Transverse colon (tissue), 4 donors: Measurements from ENCODE around the gene ADGRB3. TPM values are rescaled to one million over a fixed set of nuclear protein-coding genes. Genes with fewer than 3 reads are reported as not detected.

Source experiments
- DNase-seq: peaks from one replicate; pipeline ENCODE4 v3.0.0-alpha.2; 2019
- H3K27ac ChIP-seq, 4 donors: fragments of 200-600 bp; sonication (generic); 2 replicates each; pipeline ENCODE4 v1.5.1; 2016 to 2018; ENCODE audit warnings: inconsistent platforms in 4 of 4
- H3K27me3 ChIP-seq: fragments of 200-600 bp; sonication (generic); 2 replicates; pipeline ENCODE4 v1.5.1; 2017; ENCODE audit warnings: inconsistent platforms
- H3K36me3 ChIP-seq, 4 donors: fragments of 200-600 bp; sonication (generic); 2 replicates each; pipeline ENCODE4 v1.5.1; 2017 to 2019; ENCODE audit warnings: inconsistent platforms in 4 of 4
- H3K4me1 ChIP-seq, 4 donors: fragments of 200-600 bp; sonication (generic); 2 replicates each; pipeline ENCODE4 v1.5.1; 2017 to 2020; ENCODE audit warnings: inconsistent platforms in 4 of 4
- H3K4me3 ChIP-seq, 4 donors: fragments of 200-600 bp; sonication (generic); 1 replicate in 1 of 4; 2 replicates in 3 of 4; pipeline versions ENCODE4 v1.5.1 to v1.6.1; 2017 to 2019; ENCODE audit warnings: inconsistent platforms in 4 of 4
- H3K9me3 ChIP-seq, 2 donors: fragments of 200-600 bp; sonication (generic); 2 replicates each; pipeline ENCODE4 v1.5.1; 2017 to 2019; ENCODE audit warnings: inconsistent platforms in 2 of 2
- CTCF ChIP-seq, 5 experiments: fragments of 200-600 bp in 3 of 5; fragments of 450-650 bp in 2 of 5; sonication (generic) in 3 of 5; IDR thresholded peaks; 1 replicate in 2 of 5; 2 replicates in 3 of 5; pipeline ENCODE4 v1.5.1; 2016 to 2017; ENCODE audit warnings: antibody characterized with exemption in 5 of 5, inconsistent platforms in 3 of 5, mild to moderate bottlenecking in 2 of 5, moderate library complexity in 1 of 5
- EP300 ChIP-seq: sonication (generic); formaldehyde crosslinking; IDR thresholded peaks from one replicate; pipeline ENCODE4 v1.6.1; 2017; ENCODE audit warnings: antibody characterized with exemption, low read depth
- POLR2A ChIP-seq: fragments of 450-650 bp; IDR thresholded peaks from one replicate; pipeline ENCODE4 v1.6.1; 2016; ENCODE audit warnings: antibody characterized with exemption, mild to moderate bottlenecking, moderate library complexity
- POLR2AphosphoS5 ChIP-seq, 3 donors: sonication (generic); formaldehyde crosslinking; IDR thresholded peaks; one replicate each; pipeline ENCODE4 v1.6.1; 2016; ENCODE audit warnings: antibody characterized with exemption in 3 of 3
- WGBS, 2 donors: methylation state at CpG; one replicate each; pipeline ENCODE4 v1.1.5; 2018; ENCODE audit warnings: low coverage in 1 of 2; 5-methylcytosine and 5-hydroxymethylcytosine counted together
- in situ Hi-C, 4 donors: fragments of 200-750 bp; cut with MboI; loops; one replicate each; pipeline versions ENCODE4 v1.15.0 to v1.15.1; 2017; ENCODE audit warnings: low sequenced_read_pairs in 3 of 4, low pct_ligation_motif_present in 1 of 4, low pct_unique_long_range_greater_than_20kb in 1 of 4
- intact Hi-C: fragments of 100-400 bp; cut with DNase I; formaldehyde crosslinking; loops from one replicate; pipeline ENCODE4 v1.15.1; 2023; ENCODE audit warnings: low total_unique reads
- total RNA-seq, 4 donors: library from RNA; depleted of rRNA; stranded (reverse); fragments of >200 nt; gene quantifications; one replicate each; pipeline ENCODE4 v1.1.0, GENCODE V29; 2016

The ADGRB3 gene
- total RNA-seq, 4 donors from 2014 or later: 0.37 to 20.5 (median 2.2) TPM

DNA sequence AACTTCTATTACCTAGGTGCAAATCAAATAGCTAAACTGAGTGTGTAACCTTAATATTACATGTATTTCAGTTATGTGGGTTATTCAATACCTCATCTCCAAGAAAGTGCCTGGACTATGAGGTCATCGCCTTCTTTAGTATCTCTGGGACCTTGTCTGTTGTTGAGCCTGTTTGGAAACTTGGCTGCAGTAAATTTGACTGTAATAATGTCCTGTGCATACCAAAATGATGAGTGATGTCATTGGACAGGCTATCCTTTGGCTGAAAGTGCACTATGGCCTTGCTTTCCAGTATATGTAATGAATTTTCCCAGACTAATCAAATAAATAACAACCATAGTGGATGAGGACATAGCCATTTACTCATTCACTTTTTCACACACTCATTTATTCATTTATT is 455.1 kb downstream of the ADGRB3 start:
- Histone ChIP-seq H3K4me3 (no peak overlapping the region), H3K9me3 (no peaks in the 10 kb centered on the region), H3K27ac (no peak overlapping the region), H3K4me1 (no peaks in the 10 kb centered on the region), H3K27me3 (no peaks in the 10 kb centered on the region), H3K36me3 (no peaks in the 10 kb centered on the region)
- TF ChIP-seq POLR2AphosphoS5 (IDR thresholded peaks at IDR 0.05) (no peak), CTCF (IDR thresholded peaks at IDR 0.05) (no peak), POLR2A (no peak), EP300 (no peak)
- in situ Hi-C loops: no loop called here
- intact Hi-C loops: no loop called here
- DNase-seq: no peak
- 77 to 80% methylated on average over 1 of the region's 1 CpG for WGBS, 2 donors

DNA sequence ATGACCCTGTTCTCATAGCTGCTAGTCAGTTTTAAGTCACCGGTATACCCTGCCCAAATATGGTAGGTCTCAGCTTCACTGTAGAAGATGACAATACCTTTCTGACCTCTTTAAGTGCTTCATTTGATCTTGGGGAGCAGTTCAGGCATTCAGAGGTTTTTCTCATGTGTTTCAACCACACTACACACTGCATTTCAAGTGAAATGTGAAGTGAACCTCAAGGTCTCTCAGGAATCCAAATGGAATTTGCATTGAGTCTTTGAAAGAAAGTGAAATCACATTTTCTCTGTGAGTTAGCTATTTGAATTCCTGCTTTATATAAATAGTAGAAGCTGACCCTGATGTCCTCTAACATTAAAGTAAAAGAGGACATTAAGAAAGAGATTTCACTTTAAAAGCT is 461.6 kb downstream of the ADGRB3 start:
- H3K4me3 ChIP-seq: no peak overlapping the region
- no peaks in the 10 kb centered on the region for H3K4me1 ChIP-seq
- no peak for DNase-seq
- H3K36me3 ChIP-seq: no peaks in the 10 kb centered on the region
- H3K27me3 ChIP-seq: no peaks in the 10 kb centered on the region
- in situ Hi-C loops (no loop called here), intact Hi-C loops (no loop called here)
- 96 to 100% methylated on average over 1 of the region's 1 CpG for WGBS, 2 donors
- TF ChIP-seq POLR2AphosphoS5 (IDR thresholded peaks at IDR 0.05) (no peak), CTCF (IDR thresholded peaks at IDR 0.05) (no peak), POLR2A (no peak), EP300 (no peak)
- H3K27ac ChIP-seq: no peak overlapping the region
- no peaks in the 10 kb centered on the region for H3K9me3 ChIP-seq

GRCh38 chr6:69097948-69098347 is 462.9 kb downstream of the ADGRB3 start:
- H3K27ac ChIP-seq: no peak overlapping the region

GRCh38 chr6:69098910-69099309 is 463.8 kb downstream of the ADGRB3 start:
- Histone ChIP-seq H3K4me3 (no peak overlapping the region), H3K27ac (no peak overlapping the region), H3K4me1 (no peaks in the 10 kb centered on the region), H3K9me3 (no peaks in the 10 kb centered on the region), H3K36me3 (no peaks in the 10 kb centered on the region), H3K27me3 (no peaks in the 10 kb centered on the region)
- no peak for DNase-seq
- in situ Hi-C loops: no loop called here
- TF ChIP-seq EP300: no peak
- TF ChIP-seq POLR2AphosphoS5 (IDR thresholded peaks at IDR 0.05): no peak
- TF ChIP-seq CTCF (IDR thresholded peaks at IDR 0.05): no peak
- TF ChIP-seq POLR2A: no peak
- intact Hi-C loops: no loop called here

More at GRCh38 chr6:69097948-69098347, 462.9 kb downstream of the ADGRB3 start:
- Histone ChIP-seq H3K4me3 (no peak overlapping the region), H3K4me1 (no peaks in the 10 kb centered on the region), H3K27me3 (no peaks in the 10 kb centered on the region), H3K9me3 (no peaks in the 10 kb centered on the region), H3K36me3 (no peaks in the 10 kb centered on the region)
- no peak for TF ChIP-seq POLR2A
- TF ChIP-seq CTCF (IDR thresholded peaks at IDR 0.05): no peak
- no peak for TF ChIP-seq POLR2AphosphoS5 (IDR thresholded peaks at IDR 0.05)
- no peak for TF ChIP-seq EP300
- in situ Hi-C loops (no loop called here), intact Hi-C loops (no loop called here)
- DNase-seq: no peak
